GM19324 (cell line): ENCODE data around the gene TTLL6.
"Not testable (repeated sequence)": the region's sequence is repeated elsewhere in the genome, so short reads cannot be mapped to it uniquely, and the experiment has no call there.

Experiments used
- ATAC-seq: cut with Tn5 transposase; IDR thresholded peaks from one replicate; pipeline ENCODE4 v1.9.1; 2021; ENCODE audit warnings: mild to moderate bottlenecking, moderate library complexity; ENCODE audit not compliant: unreplicated experiment, low FRiP score

TTLL6 gene

DNA sequence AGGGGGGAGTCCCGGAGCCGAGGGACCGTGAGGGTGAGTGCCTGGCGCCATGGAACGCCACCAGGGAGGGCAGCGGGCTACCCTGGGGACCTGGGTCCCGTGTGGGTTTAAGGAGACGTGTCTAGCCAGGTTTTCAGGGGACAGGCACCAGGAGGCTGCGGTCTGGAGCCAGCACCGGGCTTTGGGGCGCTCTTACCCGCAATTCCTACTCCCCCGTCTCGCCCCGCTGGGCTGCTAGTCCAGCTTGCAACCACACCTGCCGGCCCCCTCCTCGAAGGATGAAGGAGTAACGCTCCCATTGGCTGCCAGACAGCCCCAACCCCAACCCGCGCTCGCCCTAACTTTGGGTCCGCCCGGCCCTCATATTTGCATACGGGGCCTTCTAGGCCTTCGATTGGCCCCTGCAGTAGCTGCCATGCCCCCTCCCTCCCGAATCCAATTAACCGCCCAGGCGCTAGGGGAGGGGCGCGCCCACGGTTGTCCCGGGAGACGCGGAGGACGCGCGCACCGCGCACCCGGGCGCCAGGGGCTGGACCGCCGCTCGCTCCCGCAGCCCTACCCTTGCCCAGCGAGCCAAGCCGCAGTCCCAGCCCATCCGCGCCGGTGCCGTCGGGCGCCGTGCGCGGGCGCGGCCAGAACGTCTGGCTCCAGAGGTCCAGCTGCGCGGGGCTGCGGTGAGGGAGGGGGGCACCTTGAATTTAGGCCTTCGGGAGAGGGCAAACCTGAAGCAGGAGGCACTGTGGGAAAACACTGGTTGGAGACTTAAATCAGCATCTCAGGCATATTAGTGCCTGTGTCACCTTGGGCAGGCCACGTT lies at the start of gene TTLL6:
Gene TTLL6, minus strand, starts transcription at position 456 of the 817 bp plus-strand sequence. Its CDS starts 157 bp downstream, at position 299.
- peak; percentile 74 for ATAC-seq

DNA sequence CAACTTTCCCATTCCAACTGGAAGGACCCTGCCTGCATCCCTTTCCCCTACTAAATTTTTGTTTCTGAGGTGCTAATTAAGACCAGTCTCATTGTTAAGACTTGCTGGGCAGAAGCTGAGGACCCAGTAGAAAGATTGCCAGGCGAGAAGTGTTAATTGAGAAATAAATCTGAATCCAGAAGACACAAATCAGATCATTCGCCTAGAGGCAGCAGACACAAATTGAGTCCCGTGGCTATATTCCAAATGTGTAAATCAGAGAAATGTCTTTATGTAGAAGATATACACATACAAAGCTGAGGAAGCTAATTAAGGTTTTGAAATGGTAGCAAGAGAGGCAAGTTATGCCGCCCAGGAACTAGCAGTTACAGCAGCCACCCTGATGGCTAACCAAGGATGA lies 43.4 kb upstream of the TTLL6 start:
- no peak for ATAC-seq

DNA sequence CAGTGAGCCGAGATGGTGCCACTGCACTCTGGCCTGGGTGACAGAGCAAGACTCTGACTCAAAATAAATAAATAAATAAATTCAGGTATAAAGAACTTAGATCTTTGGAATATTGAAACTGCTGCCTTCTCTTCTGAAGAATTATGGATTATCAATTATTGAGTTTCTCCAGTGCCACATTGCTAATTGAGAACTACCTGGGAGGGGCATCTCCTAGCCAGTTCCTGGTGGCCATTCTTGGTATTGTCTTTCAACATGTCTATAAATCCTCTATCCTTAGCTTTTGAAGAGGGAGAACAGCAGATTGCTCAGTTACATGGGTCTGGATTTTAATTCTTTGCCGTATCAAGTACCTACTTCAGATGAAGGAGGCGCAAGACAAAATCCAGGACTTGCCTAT lies 43.0 kb upstream of the TTLL6 start:
- ATAC-seq = no peak

DNA sequence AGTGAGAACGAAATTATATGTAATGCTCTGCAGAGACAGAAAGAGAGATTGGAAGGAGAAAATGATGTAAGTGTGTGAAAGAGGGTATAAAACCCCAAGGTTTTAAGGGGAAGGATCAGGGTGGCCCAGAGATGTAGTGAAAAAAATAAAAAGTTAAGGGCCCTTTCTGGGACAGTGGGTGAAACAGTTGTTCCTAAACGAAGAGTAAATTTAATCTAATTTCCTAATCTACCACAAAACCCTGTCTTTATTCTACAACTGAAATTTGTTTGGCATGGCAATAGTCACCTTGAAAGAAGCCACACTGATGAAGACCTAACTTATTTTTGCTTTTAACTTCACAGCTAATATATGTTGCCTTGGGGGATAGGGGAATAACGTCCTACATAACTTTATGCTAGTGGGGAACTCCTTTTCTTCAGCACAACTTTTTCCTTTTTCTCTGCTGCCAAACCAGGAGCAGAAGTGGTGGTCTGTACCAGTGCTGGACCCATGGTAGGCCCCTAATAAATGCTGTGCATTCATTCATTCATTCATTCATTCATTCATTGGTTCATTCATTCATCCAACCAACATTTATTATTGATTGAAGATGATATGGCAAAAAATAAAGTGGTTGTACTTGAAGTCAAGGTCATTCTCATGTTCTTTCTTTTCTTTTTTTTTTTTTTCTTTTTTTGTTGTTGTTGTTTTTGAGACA lies 39.2 kb upstream of the TTLL6 start:
- no peak for ATAC-seq

DNA sequence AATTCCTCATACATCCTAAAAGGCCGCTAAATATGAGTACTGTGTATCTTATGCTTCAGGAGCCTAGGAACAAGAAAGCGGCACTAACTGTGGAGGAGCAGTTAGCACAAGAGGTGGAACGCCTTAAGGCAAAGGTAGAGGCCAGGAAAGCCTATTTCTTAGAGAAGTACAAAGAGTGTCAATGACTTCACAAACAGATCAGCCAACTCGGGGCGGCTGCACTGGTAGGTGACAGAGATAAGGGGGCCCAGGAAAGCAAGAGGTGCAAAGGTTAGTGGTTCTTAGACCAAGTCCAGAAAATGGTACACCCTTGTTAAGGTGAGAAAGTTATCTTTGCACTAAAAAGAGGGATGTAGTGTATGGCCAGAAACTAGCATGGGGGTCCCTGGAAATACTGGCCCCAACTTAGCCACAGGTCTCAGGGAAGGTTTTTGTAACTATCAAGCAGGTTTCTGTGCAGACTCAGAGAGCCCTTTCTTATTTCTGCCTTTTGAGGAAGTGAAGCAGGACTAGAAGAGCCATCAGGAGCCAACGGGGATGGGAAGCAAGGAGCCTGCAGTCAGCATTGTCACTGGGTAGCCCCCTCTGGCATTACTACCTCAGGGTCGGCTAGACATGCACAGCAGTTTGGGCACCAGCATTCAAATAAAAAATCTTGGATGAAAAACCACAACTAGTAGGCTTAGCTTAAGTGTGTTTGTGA lies 37.9 kb upstream of the TTLL6 start:
- ATAC-seq = no peak

DNA sequence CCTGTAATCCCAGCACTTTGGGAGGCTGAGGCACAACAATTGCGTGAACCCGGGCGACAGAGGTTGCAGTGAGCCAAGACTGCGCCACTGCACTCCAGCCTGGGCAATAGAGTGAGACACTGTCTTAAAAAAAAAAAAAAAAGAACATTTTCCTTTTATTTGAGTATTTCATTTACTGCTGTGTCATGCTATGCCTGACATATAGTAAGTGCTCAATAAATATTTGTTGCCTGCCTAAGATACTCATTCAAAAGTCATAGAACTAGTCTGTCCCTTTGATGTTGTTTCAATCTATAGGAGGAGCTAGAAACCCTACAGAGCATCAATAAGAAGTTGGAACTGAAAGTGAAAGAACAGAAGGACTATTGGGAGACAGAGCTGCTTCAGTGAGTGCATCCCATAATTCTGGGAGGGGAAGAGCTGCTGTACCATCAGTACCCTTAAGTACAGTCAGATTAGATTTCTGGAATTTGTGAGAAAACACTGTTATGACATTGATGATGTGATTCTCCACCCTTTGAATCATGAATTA lies 33.8 kb upstream of the TTLL6 start:
- no peak for ATAC-seq

DNA sequence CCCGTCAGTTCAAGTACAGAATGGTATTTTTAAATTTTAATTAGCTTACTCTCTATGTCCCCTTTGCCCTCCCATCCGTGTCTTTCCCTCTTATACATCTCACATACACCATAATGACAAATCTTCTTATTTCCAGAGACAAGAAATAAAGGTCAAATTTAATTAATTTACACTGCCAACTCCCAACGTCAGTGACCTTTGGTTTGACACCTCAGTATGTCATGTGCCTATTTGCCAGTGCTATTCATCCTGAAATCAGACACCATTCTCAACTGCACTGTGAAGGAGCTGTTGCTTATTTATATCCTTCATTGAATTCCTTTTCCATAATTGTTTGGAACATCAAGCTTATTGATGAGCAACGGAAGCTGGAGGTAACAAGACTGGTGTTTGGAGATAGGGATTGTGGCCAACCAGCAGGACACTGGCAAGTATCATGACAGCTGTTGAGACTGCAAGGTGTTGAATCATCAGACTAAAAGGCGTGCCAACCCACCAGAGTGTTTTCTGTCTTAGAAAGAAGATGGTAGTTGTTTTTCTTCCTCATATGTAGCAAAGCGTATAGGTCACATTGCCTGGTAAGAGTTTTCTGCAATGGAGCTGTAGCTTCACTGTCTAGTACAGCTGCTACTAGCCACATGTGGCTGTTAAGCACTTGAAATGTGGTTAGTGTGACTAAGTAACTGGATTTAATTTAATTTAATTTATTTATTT lies 26.3 kb upstream of the TTLL6 start:
- no peak for ATAC-seq

DNA sequence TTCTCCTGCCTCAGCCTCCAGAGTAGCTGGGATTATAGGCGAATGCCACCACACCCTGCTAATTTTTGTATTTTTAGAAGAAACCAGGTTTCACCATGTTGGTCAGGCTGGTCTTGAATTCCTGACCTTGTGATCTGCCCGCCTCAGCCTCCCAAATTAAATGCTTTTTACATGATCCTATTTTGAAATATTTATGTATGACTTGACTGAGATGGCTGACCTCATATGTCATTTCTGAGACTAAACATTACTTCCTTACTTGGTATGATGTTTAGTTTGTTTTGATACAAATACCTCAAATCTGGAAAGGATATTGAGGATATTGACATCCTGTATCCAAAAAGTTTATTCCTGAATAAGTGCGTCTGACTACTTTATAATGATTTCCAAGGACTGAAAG lies 25.7 kb upstream of the TTLL6 start:
- no peak for ATAC-seq

DNA sequence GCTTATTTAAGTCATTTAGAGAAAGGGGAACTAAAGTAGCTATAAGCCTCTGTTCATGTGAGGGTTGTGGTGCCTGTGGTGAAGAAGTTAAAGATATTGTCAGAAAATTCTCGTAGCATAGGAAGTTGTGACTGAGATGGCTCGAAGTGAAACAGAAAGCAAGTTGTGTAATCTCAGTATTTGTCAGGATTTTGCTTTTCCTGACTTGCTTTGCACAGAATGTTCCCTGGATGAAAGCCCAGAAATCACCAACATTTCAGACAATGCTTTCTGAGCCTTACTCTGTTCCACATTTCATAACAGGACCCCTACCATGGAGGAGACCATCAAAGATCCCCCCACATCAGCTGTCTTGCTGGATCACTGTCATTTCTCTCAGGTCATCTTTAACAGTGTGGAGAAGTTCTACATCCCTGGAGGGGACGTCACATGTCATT lies 24.4 kb upstream of the TTLL6 start:
- peak; percentile 74 for ATAC-seq

DNA sequence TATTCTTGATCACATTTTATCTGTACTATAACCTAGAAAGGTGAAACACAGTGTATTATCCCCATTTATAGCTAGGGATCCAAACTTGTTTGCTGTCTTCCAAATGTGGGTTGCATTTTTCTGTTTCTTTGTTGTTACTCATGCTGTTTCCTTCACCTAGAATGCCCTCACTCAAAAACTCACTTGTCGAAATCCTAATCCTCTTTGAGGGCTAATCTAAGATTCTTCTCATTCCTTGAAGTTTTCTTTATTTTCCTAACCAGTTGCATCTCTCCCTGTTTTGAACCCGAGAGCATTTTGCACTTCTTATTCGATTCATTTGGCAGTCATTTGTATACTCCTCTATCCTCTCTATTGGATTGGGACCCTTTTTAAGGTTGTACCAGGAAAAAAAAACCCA lies 23.4 kb upstream of the TTLL6 start:
- no peak for ATAC-seq

DNA sequence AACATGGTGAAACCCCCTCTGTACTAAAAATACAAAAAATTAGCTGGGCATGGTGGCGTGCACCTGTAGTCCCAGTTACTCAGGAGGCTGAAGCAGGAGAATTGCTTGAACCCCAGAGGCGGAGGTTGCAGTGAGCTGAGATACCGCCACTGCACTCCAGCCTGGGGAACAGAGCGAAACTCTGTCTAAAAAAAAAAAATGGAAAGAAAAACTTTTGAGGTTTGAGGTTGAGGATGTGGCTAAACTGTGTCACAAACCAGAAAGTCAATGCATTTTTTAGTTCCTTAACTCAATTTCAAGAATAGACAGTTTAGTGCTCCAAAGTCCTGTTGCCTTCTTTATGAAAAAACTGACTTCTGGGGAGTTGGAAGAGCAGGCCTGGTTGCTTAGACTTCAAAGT lies 20.4 kb upstream of the TTLL6 start:
- ATAC-seq = not testable (repeated sequence)

DNA sequence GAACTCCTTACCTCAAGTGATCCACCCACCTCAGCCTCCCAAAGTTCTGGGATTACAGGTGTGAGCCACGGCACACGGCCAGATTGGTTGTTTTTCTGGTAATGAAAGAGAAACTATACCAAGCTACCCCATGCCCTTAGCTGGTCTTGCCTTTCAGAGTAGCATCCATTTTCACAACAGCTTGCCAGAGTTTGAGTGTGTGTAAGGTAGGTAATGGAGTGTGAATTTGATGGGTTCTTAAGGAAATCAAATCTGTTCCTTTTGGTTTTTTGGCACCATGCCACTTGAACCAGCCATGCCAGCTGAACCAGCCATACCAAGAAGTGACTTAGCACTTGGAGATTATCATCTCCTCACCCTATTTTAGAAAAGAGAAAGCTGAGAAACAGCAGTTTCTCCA lies 18.9 kb upstream of the TTLL6 start:
- no peak for ATAC-seq

DNA sequence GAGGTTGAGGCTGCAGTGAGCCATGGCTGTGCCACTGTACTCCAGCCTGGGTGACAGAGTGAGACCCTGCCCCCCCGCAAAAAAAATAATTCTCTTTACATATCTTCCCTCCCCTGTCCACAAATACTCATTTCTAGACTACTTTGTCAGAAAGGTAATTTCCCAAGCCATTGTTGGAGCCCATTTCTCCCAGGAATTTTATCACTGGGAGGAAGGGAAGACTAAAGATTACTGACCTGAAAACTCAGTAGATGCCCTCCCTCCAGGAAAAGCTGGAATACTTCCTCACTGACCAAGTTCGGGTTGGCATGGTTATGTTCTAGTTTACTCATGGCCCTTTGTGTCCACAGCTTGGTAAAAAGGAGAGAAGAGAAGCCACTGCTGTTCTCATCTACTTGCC lies 17.9 kb upstream of the TTLL6 start:
- ATAC-seq = no peak

DNA sequence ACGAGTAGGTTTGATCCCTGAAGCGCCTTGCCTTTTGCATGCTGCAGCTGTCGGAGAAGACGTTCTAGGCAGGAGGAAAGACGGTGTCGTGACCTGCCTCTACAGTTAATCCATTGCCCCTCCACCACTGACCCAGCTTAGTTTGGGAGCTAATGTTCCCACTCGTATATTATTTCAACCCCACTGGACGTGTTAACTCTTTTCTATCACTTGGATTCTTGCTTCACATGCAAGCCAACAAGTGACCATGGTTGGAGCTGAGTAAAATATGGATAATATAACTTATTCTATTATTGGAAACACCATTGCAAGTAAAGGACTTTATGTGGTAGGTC lies 14.5 kb upstream of the TTLL6 start:
- no peak for ATAC-seq

DNA sequence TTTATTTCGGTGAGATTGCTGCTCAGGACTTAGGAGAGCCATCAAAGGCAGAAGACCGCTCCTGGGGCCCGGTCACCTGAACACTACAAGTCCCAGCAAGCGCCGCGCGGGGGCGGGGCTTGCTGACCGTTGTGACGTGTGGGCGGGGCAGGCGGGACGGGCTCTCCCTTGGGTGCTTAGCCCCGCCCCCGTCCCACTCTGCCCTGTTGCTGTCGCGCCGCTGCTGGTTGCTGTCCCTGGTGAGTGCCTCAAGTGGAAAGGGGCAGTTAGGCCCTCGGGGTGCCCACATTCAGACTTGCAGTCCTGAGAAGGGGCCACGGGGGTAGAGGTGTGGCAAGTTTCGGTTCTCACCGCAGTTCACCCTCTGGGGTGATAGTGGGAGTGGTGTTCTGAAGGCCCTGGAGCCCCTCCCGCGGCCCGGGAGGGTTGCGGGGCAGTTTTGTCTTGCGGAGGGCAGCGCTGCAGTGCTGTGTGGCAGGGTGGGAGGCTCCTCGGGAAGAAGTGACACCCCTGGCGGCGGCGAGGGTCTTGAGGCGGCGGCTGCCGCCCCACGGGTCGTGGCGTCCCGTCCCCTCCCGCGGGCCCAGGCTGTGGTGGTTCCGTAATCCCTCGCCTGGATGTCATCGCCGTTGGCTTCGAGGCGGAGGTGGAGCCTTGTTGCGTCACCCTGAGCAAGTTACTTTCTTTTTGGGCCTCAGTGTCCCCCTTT lies 14.0 kb upstream of the TTLL6 start, which contains the start of gene CALCOCO2:
Gene CALCOCO2, plus strand, starts transcription at position 196 of the 709 bp plus-strand sequence. CDS start 10,673 bp downstream, outside the sequence.
- peak; percentile 88 for ATAC-seq

DNA sequence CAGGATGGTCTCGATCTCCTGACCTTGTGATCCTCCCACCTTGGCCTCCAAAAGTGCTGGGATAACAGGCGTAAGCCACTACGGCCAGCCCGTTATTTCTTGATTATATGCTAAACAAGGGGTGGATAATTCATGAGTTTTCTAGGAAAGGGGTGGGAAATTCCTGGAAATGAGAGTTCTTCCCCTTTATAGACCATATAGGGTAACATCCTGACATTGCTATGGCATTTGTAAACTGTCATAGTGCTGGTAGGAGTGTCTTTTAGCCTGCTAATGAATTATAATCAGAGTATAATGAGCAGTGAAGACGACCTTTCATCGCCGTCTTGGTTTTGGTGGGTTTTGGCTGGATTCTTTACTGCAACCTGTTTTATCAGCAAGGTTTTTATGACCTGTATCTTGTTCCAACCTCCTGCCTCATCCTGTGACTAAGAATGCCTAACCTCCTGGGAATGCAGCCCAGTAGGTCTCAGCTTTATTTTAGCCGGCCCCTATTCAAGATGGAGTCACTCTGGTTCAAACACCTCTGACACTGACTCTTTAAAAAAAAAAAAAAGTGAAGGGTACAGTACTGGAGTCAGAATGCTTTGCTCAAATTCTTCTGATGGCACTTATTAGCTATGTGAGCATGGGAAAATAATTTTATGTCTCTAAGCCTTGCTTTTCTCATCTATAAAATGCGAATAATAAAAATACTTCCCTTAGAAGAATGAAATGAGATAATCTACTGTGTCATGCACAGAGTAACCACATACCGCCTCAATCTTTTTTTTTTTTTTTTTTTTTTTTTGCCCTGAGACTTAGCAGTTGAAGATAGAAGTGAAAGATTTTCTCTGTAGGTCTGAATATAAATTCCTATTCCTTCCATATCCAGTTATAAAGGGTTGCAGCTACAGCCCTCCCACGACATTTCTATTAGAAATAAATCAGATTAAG lies 8.7 kb upstream of the TTLL6 start:
- ATAC-seq = no peak

DNA sequence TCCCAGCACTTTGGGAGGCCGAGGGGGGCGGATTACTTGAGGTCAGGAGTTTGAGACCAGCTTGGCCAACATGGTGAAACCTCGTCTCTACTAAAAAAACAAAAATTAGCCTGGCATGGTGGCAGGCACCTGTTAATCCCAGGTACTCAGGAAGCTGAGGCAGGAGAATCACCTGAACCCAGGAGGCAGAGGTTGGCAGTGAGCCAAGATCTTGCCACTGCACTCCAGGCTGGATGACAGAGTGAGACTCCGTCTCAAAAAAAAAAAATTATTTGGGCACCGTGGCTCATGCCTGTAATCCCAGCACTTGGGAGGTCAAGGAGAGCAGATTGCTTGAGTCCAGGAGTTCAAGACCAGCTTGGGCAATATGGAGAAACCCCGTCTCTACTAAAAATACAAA lies 3.9 kb upstream of the TTLL6 start:
- ATAC-seq = not testable (repeated sequence)

DNA sequence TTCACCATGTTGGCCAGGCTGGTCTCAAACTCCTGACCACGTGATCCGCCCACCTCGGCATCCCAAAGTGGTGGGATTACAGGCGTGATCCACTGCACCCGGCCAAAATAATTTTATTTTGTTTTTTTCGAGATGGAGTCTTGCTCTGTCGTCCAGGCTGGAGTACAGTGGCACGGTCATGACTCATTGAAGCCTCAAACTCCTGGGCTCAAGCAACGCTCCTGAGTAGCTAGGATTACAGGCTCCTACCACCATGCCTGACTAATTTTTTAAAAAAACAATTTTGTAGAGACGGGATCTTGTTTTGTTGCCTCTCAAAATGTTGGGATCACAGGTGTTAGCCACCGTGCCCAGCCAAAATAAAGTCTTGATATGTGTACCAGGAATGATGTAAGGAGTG lies 2.4 kb upstream of the TTLL6 start:
- no peak for ATAC-seq

DNA sequence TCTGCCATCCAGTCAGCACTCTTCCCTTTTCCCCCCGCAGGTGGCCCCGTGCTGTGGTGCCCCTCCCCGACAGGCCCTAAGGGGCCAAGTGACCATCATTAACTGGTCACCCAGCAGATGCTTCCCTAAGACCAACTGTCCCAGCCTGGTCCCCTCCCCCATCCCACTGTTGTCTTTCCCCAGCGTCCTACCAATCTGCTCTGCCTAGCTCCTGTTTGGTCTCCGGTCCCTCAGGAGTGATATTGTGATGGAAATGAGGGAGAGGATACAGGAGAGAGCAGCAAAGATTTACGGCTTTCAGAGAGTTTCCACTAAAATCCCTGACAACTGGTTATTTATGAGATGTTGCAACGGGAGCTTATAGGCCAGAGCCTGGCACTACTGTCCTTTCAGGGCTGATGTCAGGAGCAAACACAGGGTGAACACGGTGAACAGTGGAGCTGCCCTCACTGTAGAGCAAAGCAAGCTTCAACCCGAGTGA lies 1.4 kb upstream of the TTLL6 start:
- no peak for ATAC-seq
